ENCODE data around the gene NYNRIN.

GRCh38 chr14:24408764-24409163, 10.0 kb downstream of the NYNRIN start:
- TF ChIP-seq POLR2A (IDR thresholded peaks at IDR 0.05; ENCODE audit: low read length) (no peak), GATA1 (IDR thresholded peaks at IDR 0.05; ENCODE audit: low read depth, low read length) (no peak)
